Vagina (tissue), 2 donors: ENCODE measurements around the gene WDR20. TPM values are rescaled to one million over a fixed set of nuclear protein-coding genes. Genes with fewer than 3 reads are reported as not detected.

Experiments
- DNase-seq, 2 donors: peaks; one replicate each; pipeline ENCODE4 v3.0.0-alpha.2; 2017; ENCODE audit errors: extremely low spot score in 2 of 2
- H3K27ac ChIP-seq: fragments of 200-600 bp; sonication (generic); one replicate; pipeline ENCODE4 v1.5.1; 2019
- H3K27me3 ChIP-seq: fragments of 200-600 bp; sonication (generic); one replicate; pipeline ENCODE4 v1.5.1; 2019
- H3K36me3 ChIP-seq, 2 donors: fragments of 200-600 bp; sonication (generic); one replicate each; pipeline ENCODE4 v1.5.1; 2017 to 2019
- H3K4me1 ChIP-seq: fragments of 200-600 bp; sonication (generic); one replicate; pipeline ENCODE4 v1.5.1; 2019
- H3K4me3 ChIP-seq, 2 donors: fragments of 200-600 bp; sonication (generic); 1 replicate in 1 of 2; 2 replicates in 1 of 2; pipeline ENCODE4 v1.5.1; 2016 to 2019
- H3K9me3 ChIP-seq: fragments of 200-600 bp; sonication (generic); one replicate; pipeline ENCODE4 v1.5.1; 2019
- CTCF ChIP-seq, 3 experiments: fragments of 450-650 bp in 2 of 3; fragments of 200-600 bp in 1 of 3; sonication (generic) in 1 of 3; IDR thresholded peaks; one replicate each; pipeline ENCODE4 v1.5.1; 2017 to 2019; ENCODE audit warnings: antibody characterized with exemption in 3 of 3, mild to moderate bottlenecking in 2 of 3, moderate library complexity in 2 of 3
- POLR2A ChIP-seq, 2 donors: fragments of 450-650 bp; IDR thresholded peaks; one replicate each; pipeline ENCODE4 v1.6.1; 2017; ENCODE audit warnings: antibody characterized with exemption in 2 of 2, mild to moderate bottlenecking in 2 of 2, moderate library complexity in 2 of 2
- POLR2AphosphoS5 ChIP-seq, 2 donors: sonication (generic); formaldehyde crosslinking; IDR thresholded peaks; one replicate each; pipeline ENCODE4 v1.9.0; 2017; ENCODE audit warnings: antibody characterized with exemption in 2 of 2, mild to moderate bottlenecking in 2 of 2, low read depth in 1 of 2; ENCODE audit not compliant: insufficient read depth in 1 of 2
- intact Hi-C: fragments of 100-400 bp; cut with DNase I; formaldehyde crosslinking; loops from one replicate; pipeline ENCODE4 v1.15.1; 2023
- total RNA-seq: library from RNA; depleted of rRNA; stranded (reverse); fragments of >200 nt; gene quantifications from one replicate; pipeline ENCODE4 v1.2.3, GENCODE V29; 2016

Gene WDR20
- total RNA-seq, 1 donor from 2014 or later, result 24.8 TPM

GRCh38 chr14:102223682-102224081, 84.0 kb downstream of the WDR20 start:
- Histone ChIP-seq H3K4me3 (no peak overlapping the region), H3K27ac (no peak overlapping the region), H3K27me3 (no peaks in the 10 kb centered on the region), H3K4me1 (peaks cover 8% of the 10 kb centered on the region), H3K36me3 (peaks cover 0 to 9% of the 10 kb centered on the region in 2 donors), H3K9me3 (no peaks in the 10 kb centered on the region)
- TF ChIP-seq POLR2AphosphoS5 (IDR thresholded peaks at IDR 0.05; ENCODE audit: insufficient read depth in 1 of 2, low read depth in 1 of 2), result no peak
- no peak for TF ChIP-seq POLR2A (IDR thresholded peaks at IDR 0.05)
- no peak for TF ChIP-seq CTCF (IDR thresholded peaks at IDR 0.05)
- intact Hi-C loops, result no loop called here
- DNase-seq, result no peak

- DNase-seq, result no peak
- no peaks in the 10 kb centered on the region for H3K27me3 ChIP-seq
- H3K36me3 ChIP-seq, result peaks cover 0 to 9% of the 10 kb centered on the region in 2 donors
- H3K4me3 ChIP-seq, result no peak overlapping the region
- H3K9me3 ChIP-seq, result no peaks in the 10 kb centered on the region
- intact Hi-C loops, result no loop called here
- H3K4me1 ChIP-seq, result peaks cover 8% of the 10 kb centered on the region
- TF ChIP-seq CTCF (IDR thresholded peaks at IDR 0.05) (no peak), POLR2A (IDR thresholded peaks at IDR 0.05) (no peak), POLR2AphosphoS5 (IDR thresholded peaks at IDR 0.05; ENCODE audit: insufficient read depth in 1 of 2, low read depth in 1 of 2) (no peak)
- H3K27ac ChIP-seq, result no peak overlapping the region
Observed at GRCh38 chr14:102225386-102225785, 85.7 kb downstream of the WDR20 start.

- Histone ChIP-seq H3K27ac (no peak overlapping the region), H3K9me3 (no peaks in the 10 kb centered on the region), H3K4me3 (no peak overlapping the region), H3K27me3 (no peaks in the 10 kb centered on the region), H3K36me3 (peaks cover 0 to 9% of the 10 kb centered on the region in 2 donors), H3K4me1 (peaks cover 7% of the 10 kb centered on the region)
- DNase-seq, result no peak
- intact Hi-C loops, result no loop called here
- TF ChIP-seq POLR2AphosphoS5 (IDR thresholded peaks at IDR 0.05; ENCODE audit: insufficient read depth in 1 of 2, low read depth in 1 of 2), result no peak
- TF ChIP-seq CTCF (IDR thresholded peaks at IDR 0.05), result no peak
- TF ChIP-seq POLR2A (IDR thresholded peaks at IDR 0.05), result no peak
Observed at GRCh38 chr14:102225936-102226335, 86.2 kb downstream of the WDR20 start.

- H3K27me3 ChIP-seq, result no peaks in the 10 kb centered on the region
- peaks cover under 1% of the 10 kb centered on the region for H3K4me1 ChIP-seq
- no peaks in the 10 kb centered on the region for H3K9me3 ChIP-seq
- H3K27ac ChIP-seq, result no peak overlapping the region
- no peak for TF ChIP-seq POLR2A (IDR thresholded peaks at IDR 0.05)
- no peak for TF ChIP-seq CTCF (IDR thresholded peaks at IDR 0.05)
- TF ChIP-seq POLR2AphosphoS5 (IDR thresholded peaks at IDR 0.05; ENCODE audit: insufficient read depth in 1 of 2, low read depth in 1 of 2), result no peak
- intact Hi-C loops, result no loop called here
- H3K36me3 ChIP-seq, result peaks cover 0 to 9% of the 10 kb centered on the region in 2 donors
- no peak overlapping the region for H3K4me3 ChIP-seq
- DNase-seq, result no peak
Observed at GRCh38 chr14:102226356-102227125, 86.8 kb downstream of the WDR20 start.
